AG04449 (cell line): Measurements from ENCODE around the gene PITRM1.

Source experiments
- CTCF ChIA-PET: fragments of 350-600 bp; formaldehyde crosslinking; extraction: SDS; loops from one replicate; lab custom pipeline; 2021; ENCODE audit warnings: antibody characterized with exemption; lab: Yijun Ruan, JAX
- POLR2A ChIA-PET: fragments of 400-600, 350-600 bp; formaldehyde crosslinking; extraction: SDS; loops from one replicate; lab custom pipeline; 2020; ENCODE audit warnings: antibody characterized with exemption, inconsistent platforms; lab: Yijun Ruan, JAX
- DNase-seq: peaks from one replicate; pipeline ENCODE4 v3.0.0-alpha.2; 2010; ENCODE audit warnings: low read depth, low spot score
- H3K4me3 ChIP-seq: 2 replicates; pipeline ENCODE4 v1.5.1; 2011; ENCODE audit warnings: low read depth, mild to moderate bottlenecking, control low read depth, low read length
- CTCF ChIP-seq: IDR thresholded peaks from one replicate; pipeline ENCODE4 v1.5.1; 2011; ENCODE audit warnings: mild to moderate bottlenecking, moderate library complexity, low read length, control low read depth, inconsistent platforms; ENCODE audit not compliant: insufficient read depth; ENCODE audit errors: missing control alignments

PITRM1 gene

GRCh38 chr10:3125527-3126170 is 46.9 kb downstream of the PITRM1 start:
- ChIA-PET POLR2A (no interaction called here), CTCF (no interaction called here)
- no peak for DNase-seq
- no peak overlapping the region for H3K4me3 ChIP-seq
- TF ChIP-seq CTCF: no peak

GRCh38 chr10:3124412-3125175 is 48.0 kb downstream of the PITRM1 start:
- ChIA-PET CTCF (no interaction called here), POLR2A (no interaction called here)
- no peak for TF ChIP-seq CTCF
- DNase-seq: no peak
- H3K4me3 ChIP-seq: no peak overlapping the region

- DNase-seq: no peak
- TF ChIP-seq CTCF: no peak
- CTCF ChIA-PET: no interaction called here
- H3K4me3 ChIP-seq: no peak overlapping the region
- POLR2A ChIA-PET: no interaction called here
Observed at GRCh38 chr10:3123571-3124411, 48.8 kb downstream of the PITRM1 start.

- no peak for DNase-seq
- POLR2A ChIA-PET: no interaction called here
- CTCF ChIA-PET: interaction anchor here (1.3 to 1.4 kb wide), 2 partner anchors 11 to 39 kb away, joined by 3 to 4 read pairs; no protein-coding TSS in a partner anchor
- H3K4me3 ChIP-seq: no peak overlapping the region
- TF ChIP-seq CTCF: no peak
Observed at GRCh38 chr10:3122486-3123205, 49.9 kb downstream of the PITRM1 start.

GRCh38 chr10:3122034-3122433 is 50.5 kb downstream of the PITRM1 start:
- DNase-seq: no peak
- H3K4me3 ChIP-seq: no peak overlapping the region
- ChIA-PET CTCF (interaction anchor here (1.3 to 1.4 kb wide), 2 partner anchors 12 to 38 kb away, joined by 3 to 4 read pairs; no protein-coding TSS in a partner anchor), POLR2A (no interaction called here)
- TF ChIP-seq CTCF: no peak
